ENCODE measurements around the gene PITPNM3. TPM values are rescaled to one million over a fixed set of nuclear protein-coding genes. Genes with fewer than 3 reads are reported as not detected.

The PITPNM3 gene
- total and polyA plus RNA-seq, 4 donors = 0.38 to 3.6 (median 1.2) TPM

DNA sequence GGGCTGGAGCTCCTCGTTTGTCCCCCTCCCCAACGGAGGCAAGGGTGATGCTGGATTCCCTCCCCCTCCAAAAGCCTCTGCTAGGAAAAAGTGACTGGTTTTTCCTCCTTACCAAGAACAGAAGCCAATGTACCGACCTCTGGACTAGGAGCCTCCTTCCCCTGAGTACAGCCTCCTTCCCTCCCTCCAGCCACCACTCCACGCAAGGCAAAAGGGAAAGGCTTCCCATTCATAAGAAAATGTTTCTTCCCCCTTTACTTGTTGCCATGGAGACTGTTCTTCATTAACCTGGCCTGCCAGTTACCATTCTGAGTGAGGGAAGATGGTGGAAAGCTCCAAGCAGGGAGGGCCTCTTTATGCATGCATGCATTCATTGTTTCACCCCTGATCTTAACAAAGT lies 116.4 kb downstream of the PITPNM3 start:
- Histone ChIP-seq H3K27me3 (ENCODE audit: control insufficient read depth in 1 of 2, insufficient read depth in 2 of 2, low read length in 1 of 2) (no peaks in the 10 kb centered on the region), H3K4me3 (ENCODE audit: low read length in 2 of 2) (no peak overlapping the region), H3K27ac (ENCODE audit: low read depth in 1 of 2, low read length in 2 of 2) (no peak overlapping the region), H3K36me3 (ENCODE audit: control insufficient read depth in 1 of 2, insufficient read depth in 2 of 2, low read length in 1 of 2) (no peaks in the 10 kb centered on the region), H3K9me3 (ENCODE audit: control insufficient read depth, low read length) (peaks cover 1% of the 10 kb centered on the region), H3K4me1 (ENCODE audit: control insufficient read depth in 1 of 2, insufficient read depth in 2 of 2, low read length in 2 of 2) (no peaks in the 10 kb centered on the region)
- 37 to 41% methylated on average over 4 of the region's 4 CpGs for WGBS, 2 donors
- DNase-seq = no peak
- intact Hi-C loops (cut with DNase I) = loop anchor here (5.0 to 10.0 kb wide), 3 partner anchors 853 to 1195 kb away; no protein-coding TSS in a partner anchor
- ATAC-seq (ENCODE audit: low FRiP score) = no peak

DNA sequence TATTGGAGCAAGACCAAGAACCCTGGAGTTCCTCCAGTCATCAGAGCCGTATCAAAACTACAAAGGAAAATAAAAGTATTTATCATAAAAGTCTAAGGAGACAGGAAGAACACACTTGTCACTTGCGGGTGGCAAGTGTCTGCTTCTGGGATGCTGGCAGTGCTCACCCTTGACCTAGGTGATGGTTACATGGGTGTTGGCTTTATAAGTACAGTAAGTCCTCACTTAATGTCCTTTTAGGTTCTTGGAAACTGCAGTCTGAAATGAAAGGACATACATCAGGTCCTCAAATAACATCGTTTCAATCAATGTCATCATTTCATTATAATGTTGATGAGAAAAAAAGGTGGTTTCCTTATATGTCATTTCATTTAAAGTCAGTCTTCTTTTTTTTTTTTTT lies 118.4 kb downstream of the PITPNM3 start:
- DNase-seq (no peak), ATAC-seq (ENCODE audit: low FRiP score) (no peak)
- H3K9me3 ChIP-seq (ENCODE audit: control insufficient read depth, low read length) = peaks cover 1% of the 10 kb centered on the region
- no peaks in the 10 kb centered on the region for H3K27me3 ChIP-seq (ENCODE audit: control insufficient read depth in 1 of 2, insufficient read depth in 2 of 2, low read length in 1 of 2)
- intact Hi-C loops (cut with DNase I) = loop anchor here in 1 of 2 donors (10.0 kb wide), 1 partner anchor 1193 kb away; no protein-coding TSS in a partner anchor
- no peaks in the 10 kb centered on the region for H3K36me3 ChIP-seq (ENCODE audit: control insufficient read depth in 1 of 2, insufficient read depth in 2 of 2, low read length in 1 of 2)
- no peaks in the 10 kb centered on the region for H3K4me1 ChIP-seq (ENCODE audit: control insufficient read depth in 1 of 2, insufficient read depth in 2 of 2, low read length in 2 of 2)
- H3K4me3 ChIP-seq (ENCODE audit: low read length in 2 of 2) = no peak overlapping the region
- 58 to 64% methylated on average over 3 of the region's 3 CpGs for WGBS, 2 donors
- H3K27ac ChIP-seq (ENCODE audit: low read depth in 1 of 2, low read length in 2 of 2) = no peak overlapping the region

DNA sequence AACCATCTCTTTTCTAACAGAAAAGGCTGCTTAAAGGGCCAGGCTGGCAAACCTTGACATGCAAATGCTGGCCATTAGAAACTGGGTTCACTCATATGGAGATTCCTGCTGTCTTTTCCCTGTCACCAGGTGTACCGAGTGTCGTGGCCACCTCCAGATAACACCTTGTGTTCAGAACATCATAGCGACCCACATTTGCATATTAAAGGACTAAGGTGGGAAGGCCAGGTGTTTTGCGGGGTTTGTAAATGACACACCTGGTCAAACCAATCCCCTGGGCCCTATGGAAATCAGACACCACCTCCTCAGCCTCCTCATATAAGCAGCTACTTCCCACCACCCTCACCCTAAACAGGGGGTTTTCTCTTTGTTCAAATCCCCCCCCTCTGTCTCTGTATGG lies 118.9 kb downstream of the PITPNM3 start:
- no peak overlapping the region for H3K4me3 ChIP-seq (ENCODE audit: low read length in 2 of 2)
- no peaks in the 10 kb centered on the region for H3K4me1 ChIP-seq (ENCODE audit: control insufficient read depth in 1 of 2, insufficient read depth in 2 of 2, low read length in 2 of 2)
- ATAC-seq (ENCODE audit: low FRiP score) (no peak), DNase-seq (no peak)
- WGBS, 2 donors = 15 to 17% methylated on average over 4 of the region's 4 CpGs
- H3K27me3 ChIP-seq (ENCODE audit: control insufficient read depth in 1 of 2, insufficient read depth in 2 of 2, low read length in 1 of 2) = no peaks in the 10 kb centered on the region
- intact Hi-C loops (cut with DNase I) = loop anchor here in 1 of 2 donors (10.0 kb wide), 1 partner anchor 1193 kb away; no protein-coding TSS in a partner anchor
- peaks cover 1% of the 10 kb centered on the region for H3K9me3 ChIP-seq (ENCODE audit: control insufficient read depth, low read length)
- no peak overlapping the region for H3K27ac ChIP-seq (ENCODE audit: low read depth in 1 of 2, low read length in 2 of 2)
- no peaks in the 10 kb centered on the region for H3K36me3 ChIP-seq (ENCODE audit: control insufficient read depth in 1 of 2, insufficient read depth in 2 of 2, low read length in 1 of 2)

DNA sequence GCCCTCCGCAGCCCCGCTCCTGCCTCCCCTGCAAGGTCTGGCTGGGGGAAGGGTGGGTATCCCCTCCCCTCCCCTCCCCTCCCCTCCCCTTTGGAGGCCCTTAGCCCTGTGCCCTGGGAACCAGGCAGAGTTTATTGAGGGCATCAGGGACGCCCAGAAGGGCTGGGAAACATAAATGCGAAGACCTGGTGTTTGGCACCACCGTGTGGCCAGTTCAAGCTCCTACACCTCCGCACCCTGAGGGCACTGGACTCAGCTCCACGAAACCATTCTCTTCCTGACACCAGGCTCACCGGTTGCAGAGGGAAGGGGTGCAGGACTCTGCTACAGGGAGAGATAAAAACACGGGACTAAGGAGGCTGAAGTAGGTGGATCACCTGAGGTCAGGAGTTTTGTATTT lies 120.4 kb downstream of the PITPNM3 start:
- Histone ChIP-seq H3K36me3 (ENCODE audit: control insufficient read depth in 1 of 2, insufficient read depth in 2 of 2, low read length in 1 of 2) (no peaks in the 10 kb centered on the region), H3K27me3 (ENCODE audit: control insufficient read depth in 1 of 2, insufficient read depth in 2 of 2, low read length in 1 of 2) (no peaks in the 10 kb centered on the region), H3K9me3 (ENCODE audit: control insufficient read depth, low read length) (no peaks in the 10 kb centered on the region), H3K4me3 (ENCODE audit: low read length in 2 of 2) (no peak overlapping the region), H3K27ac (ENCODE audit: low read depth in 1 of 2, low read length in 2 of 2) (no peak overlapping the region), H3K4me1 (ENCODE audit: control insufficient read depth in 1 of 2, insufficient read depth in 2 of 2, low read length in 2 of 2) (no peaks in the 10 kb centered on the region)
- intact Hi-C loops (cut with DNase I) = loop anchor here in 1 of 2 donors (10.0 kb wide), 1 partner anchor 1191 kb away; no protein-coding TSS in a partner anchor
- 7 to 17% methylated on average over 9 of the region's 9 CpGs for WGBS, 2 donors
- peak in 1 of 2 donors; percentile 63 for DNase-seq
- ATAC-seq (ENCODE audit: low FRiP score) = peak; percentile 84

DNA sequence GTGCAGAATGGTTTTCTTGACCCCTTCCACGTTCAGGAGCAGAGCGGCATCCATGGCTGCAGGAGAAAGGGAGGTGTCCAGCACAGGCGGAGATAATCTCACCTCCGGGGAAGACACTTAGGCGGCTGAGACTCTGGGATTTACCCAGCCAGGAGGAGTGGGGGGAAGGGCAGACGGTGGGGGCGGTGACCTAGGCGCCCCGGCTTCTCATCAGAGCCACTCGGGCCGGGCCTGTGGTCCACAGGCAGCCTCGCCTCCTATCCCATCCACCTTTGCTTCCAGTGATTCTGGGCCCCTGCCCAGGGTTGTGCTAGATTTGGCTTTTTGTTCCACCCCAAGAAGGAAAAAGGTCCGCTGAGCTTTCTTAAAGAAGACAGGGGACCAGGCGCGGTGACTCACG lies 121.3 kb downstream of the PITPNM3 start, which contains the start of gene AIPL1:
TSS of gene AIPL1 (minus strand) at position 71 of the 400 bp plus-strand sequence. CDS start at position 54, 17 bp downstream.
- H3K27ac ChIP-seq (ENCODE audit: low read depth in 1 of 2, low read length in 2 of 2) = no peak within 1 kb of the TSS
- intact Hi-C loops (cut with DNase I) = loop anchor here in 1 of 2 donors (10.0 kb wide), 1 partner anchor 1190 kb away; no protein-coding TSS in a partner anchor
- ATAC-seq (ENCODE audit: low FRiP score) (no peak), DNase-seq (peak in 1 of 2 donors; percentile 31)
- H3K27me3 ChIP-seq (ENCODE audit: control insufficient read depth in 1 of 2, insufficient read depth in 2 of 2, low read length in 1 of 2) = no peaks in the 10 kb centered on the region
- WGBS, 2 donors = 73 to 79% methylated on average over 16 of the region's 16 CpGs
- no peaks in the 10 kb centered on the region for H3K36me3 ChIP-seq (ENCODE audit: control insufficient read depth in 1 of 2, insufficient read depth in 2 of 2, low read length in 1 of 2)
- H3K4me1 ChIP-seq (ENCODE audit: control insufficient read depth in 1 of 2, insufficient read depth in 2 of 2, low read length in 2 of 2) = no peaks in the 10 kb centered on the region
- H3K4me3 ChIP-seq (ENCODE audit: low read length in 2 of 2) = no peak within 1 kb of the TSS
- H3K9me3 ChIP-seq (ENCODE audit: control insufficient read depth, low read length) = no peaks in the 10 kb centered on the region

DNA sequence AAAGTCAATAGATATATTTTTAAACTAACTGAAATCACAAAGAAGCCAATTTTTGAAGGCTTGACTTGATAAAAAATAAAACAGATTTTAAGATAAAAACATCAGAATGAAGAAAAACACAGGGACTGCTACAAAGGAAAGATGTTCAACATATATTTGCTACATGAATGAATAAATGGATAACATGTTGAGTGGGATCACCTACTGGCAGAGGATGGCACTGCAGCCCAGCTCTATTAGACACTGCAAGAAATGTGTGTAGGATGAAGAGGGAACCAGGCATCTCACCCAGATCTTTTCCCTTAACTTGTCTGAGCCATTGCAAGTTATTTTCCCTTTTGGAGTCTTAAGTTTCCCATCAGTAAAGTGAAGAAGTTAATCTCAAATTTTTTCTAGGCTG lies 125.6 kb downstream of the PITPNM3 start:
- intact Hi-C loops (cut with DNase I) = loop anchor here in 1 of 2 donors (10.0 kb wide), 1 partner anchor 1186 kb away; no protein-coding TSS in a partner anchor
- DNase-seq (no peak), ATAC-seq (ENCODE audit: low FRiP score) (no peak)
- Histone ChIP-seq H3K36me3 (ENCODE audit: control insufficient read depth in 1 of 2, insufficient read depth in 2 of 2, low read length in 1 of 2) (no peaks in the 10 kb centered on the region), H3K9me3 (ENCODE audit: control insufficient read depth, low read length) (no peaks in the 10 kb centered on the region), H3K4me3 (ENCODE audit: low read length in 2 of 2) (no peak overlapping the region), H3K27ac (ENCODE audit: low read depth in 1 of 2, low read length in 2 of 2) (no peak overlapping the region), H3K4me1 (ENCODE audit: control insufficient read depth in 1 of 2, insufficient read depth in 2 of 2, low read length in 2 of 2) (no peaks in the 10 kb centered on the region), H3K27me3 (ENCODE audit: control insufficient read depth in 1 of 2, insufficient read depth in 2 of 2, low read length in 1 of 2) (no peaks in the 10 kb centered on the region)

DNA sequence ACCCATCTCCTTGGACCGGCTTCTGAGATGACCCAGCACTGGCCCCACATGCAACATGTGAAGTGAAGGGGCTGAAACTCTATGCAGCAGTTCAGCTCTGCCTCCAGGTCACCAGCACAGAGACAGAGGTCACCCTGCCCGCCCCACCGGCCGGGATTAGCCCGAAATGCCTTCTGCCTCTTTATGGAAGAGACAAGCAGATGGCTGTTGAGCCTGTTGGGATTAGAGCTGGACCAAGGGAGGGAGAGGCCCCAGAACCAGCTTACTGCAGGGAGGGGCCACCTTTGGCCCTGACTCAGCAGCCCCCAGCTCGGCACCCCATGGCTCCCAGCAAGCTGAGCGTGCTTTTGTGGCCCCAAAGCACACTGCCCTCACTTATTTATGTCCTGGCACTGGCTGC lies 127.1 kb downstream of the PITPNM3 start:
- H3K27me3 ChIP-seq (ENCODE audit: control insufficient read depth in 1 of 2, insufficient read depth in 2 of 2, low read length in 1 of 2) = no peaks in the 10 kb centered on the region
- no peaks in the 10 kb centered on the region for H3K4me1 ChIP-seq (ENCODE audit: control insufficient read depth in 1 of 2, insufficient read depth in 2 of 2, low read length in 2 of 2)
- H3K9me3 ChIP-seq (ENCODE audit: control insufficient read depth, low read length) = no peaks in the 10 kb centered on the region
- intact Hi-C loops (cut with DNase I) = no loop called here
- H3K27ac ChIP-seq (ENCODE audit: low read depth in 1 of 2, low read length in 2 of 2) = no peak overlapping the region
- 65 to 81% methylated on average over 7 of the region's 7 CpGs for WGBS, 2 donors
- H3K4me3 ChIP-seq (ENCODE audit: low read length in 2 of 2) = no peak overlapping the region
- no peaks in the 10 kb centered on the region for H3K36me3 ChIP-seq (ENCODE audit: control insufficient read depth in 1 of 2, insufficient read depth in 2 of 2, low read length in 1 of 2)
- DNase-seq (no peak), ATAC-seq (ENCODE audit: low FRiP score) (no peak)

DNA sequence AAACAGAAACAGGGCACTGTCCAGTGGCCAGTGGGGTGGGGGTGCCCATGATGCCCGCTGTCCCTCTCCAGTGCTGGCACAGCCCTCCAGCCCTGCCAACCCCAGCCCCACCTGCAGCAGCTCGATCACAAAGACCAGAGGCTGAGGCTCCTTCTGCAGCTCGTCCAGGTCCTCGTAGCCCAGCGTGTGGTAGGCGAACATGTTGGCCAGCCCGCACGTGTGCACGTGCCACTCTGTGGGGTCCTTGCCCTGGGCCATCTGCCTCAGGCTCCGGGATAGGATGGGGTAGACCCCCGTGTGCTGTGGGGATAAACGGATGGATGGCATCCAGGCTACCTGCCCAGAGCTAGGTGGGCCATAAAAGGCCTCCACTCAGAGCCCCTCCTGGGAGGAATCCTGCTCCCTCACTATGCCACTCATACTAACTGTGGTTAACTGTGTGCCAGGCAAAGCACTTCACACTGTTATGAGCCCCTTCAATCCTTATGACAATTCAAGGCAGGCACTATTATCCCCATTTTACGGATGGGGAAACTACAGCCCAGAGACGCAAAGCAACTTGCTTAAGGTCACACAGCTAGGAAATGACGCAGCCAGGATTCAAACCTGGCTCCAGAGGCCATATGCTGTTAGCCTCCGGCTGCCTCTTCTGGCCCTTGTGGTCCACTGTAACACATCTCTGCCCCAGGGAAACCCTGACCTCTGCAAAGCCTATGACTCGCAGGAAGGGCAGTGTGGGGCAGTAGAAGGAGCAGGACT lies 128.0 kb downstream of the PITPNM3 start:
- no peak for DNase-seq
- H3K27me3 ChIP-seq (ENCODE audit: control insufficient read depth in 1 of 2, insufficient read depth in 2 of 2, low read length in 1 of 2) = no peaks in the 10 kb centered on the region
- no peaks in the 10 kb centered on the region for H3K4me1 ChIP-seq (ENCODE audit: control insufficient read depth in 1 of 2, insufficient read depth in 2 of 2, low read length in 2 of 2)
- no peak overlapping the region for H3K27ac ChIP-seq (ENCODE audit: low read depth in 1 of 2, low read length in 2 of 2)
- WGBS, 2 donors = 83% methylated on average over 17 of the region's 17 CpGs
- ATAC-seq (ENCODE audit: low FRiP score) = no peak
- H3K4me3 ChIP-seq (ENCODE audit: low read length in 2 of 2) = no peak overlapping the region
- intact Hi-C loops (cut with DNase I) = no loop called here
- H3K9me3 ChIP-seq (ENCODE audit: control insufficient read depth, low read length) = no peaks in the 10 kb centered on the region
- H3K36me3 ChIP-seq (ENCODE audit: control insufficient read depth in 1 of 2, insufficient read depth in 2 of 2, low read length in 1 of 2) = no peaks in the 10 kb centered on the region

DNA sequence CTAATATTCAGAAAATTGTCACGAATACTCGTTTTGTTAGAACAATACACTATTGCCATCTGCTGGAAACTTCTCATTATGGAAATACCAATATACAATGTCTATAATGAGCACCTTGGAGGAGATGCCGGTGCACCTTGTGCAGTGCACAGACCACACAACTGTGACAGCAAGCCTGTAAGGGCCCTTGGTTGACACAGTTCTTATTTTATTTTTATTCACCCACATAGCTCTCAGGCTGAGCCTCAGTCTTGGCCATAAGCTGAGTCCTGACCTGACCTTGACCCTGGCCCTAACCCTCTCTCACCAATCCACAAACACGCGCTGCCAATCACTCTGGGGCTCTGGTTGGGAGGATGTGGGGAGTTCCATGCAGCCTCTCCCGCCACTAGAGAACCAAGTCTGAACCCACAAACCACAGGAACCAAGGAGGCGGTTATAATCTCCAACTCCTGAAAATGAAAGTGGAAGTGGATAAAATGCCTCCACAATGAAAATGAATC lies 129.0 kb downstream of the PITPNM3 start:
- no peaks in the 10 kb centered on the region for H3K27me3 ChIP-seq (ENCODE audit: control insufficient read depth in 1 of 2, insufficient read depth in 2 of 2, low read length in 1 of 2)
- no peaks in the 10 kb centered on the region for H3K4me1 ChIP-seq (ENCODE audit: control insufficient read depth in 1 of 2, insufficient read depth in 2 of 2, low read length in 2 of 2)
- no peak overlapping the region for H3K27ac ChIP-seq (ENCODE audit: low read depth in 1 of 2, low read length in 2 of 2)
- no peaks in the 10 kb centered on the region for H3K36me3 ChIP-seq (ENCODE audit: control insufficient read depth in 1 of 2, insufficient read depth in 2 of 2, low read length in 1 of 2)
- DNase-seq (peak in 1 of 2 donors; percentile 51), ATAC-seq (ENCODE audit: low FRiP score) (no peak)
- WGBS, 2 donors = 61 to 65% methylated on average over 7 of the region's 7 CpGs
- no peak overlapping the region for H3K4me3 ChIP-seq (ENCODE audit: low read length in 2 of 2)
- no peaks in the 10 kb centered on the region for H3K9me3 ChIP-seq (ENCODE audit: control insufficient read depth, low read length)
- intact Hi-C loops (cut with DNase I) = no loop called here
